Retinal pigment epithelial cell (primary cell): ENCODE results near the gene ATP5MG.

Experiments used
- DNase-seq: peaks from one replicate; pipeline ENCODE4 v3.0.0-alpha.2; 2010; ENCODE audit warnings: low read depth
- H3K4me3 ChIP-seq: 2 replicates; pipeline ENCODE4 v1.5.1; 2011; ENCODE audit warnings: mild to moderate bottlenecking, low read length, control low read depth, moderate library complexity
- TF ChIP-seq, protein P1 (sequence below): conservative IDR thresholded peaks from 2 replicates; pipeline ENCODE4 v1.5.1; 2011; ENCODE audit warnings: low read depth, low read length, control low read depth, inconsistent platforms

Gene ATP5MG

GRCh38 chr11:118370774-118371173, 30.6 kb upstream of the ATP5MG start:
- no peak for DNase-seq
- TF ChIP-seq, protein P1, sequence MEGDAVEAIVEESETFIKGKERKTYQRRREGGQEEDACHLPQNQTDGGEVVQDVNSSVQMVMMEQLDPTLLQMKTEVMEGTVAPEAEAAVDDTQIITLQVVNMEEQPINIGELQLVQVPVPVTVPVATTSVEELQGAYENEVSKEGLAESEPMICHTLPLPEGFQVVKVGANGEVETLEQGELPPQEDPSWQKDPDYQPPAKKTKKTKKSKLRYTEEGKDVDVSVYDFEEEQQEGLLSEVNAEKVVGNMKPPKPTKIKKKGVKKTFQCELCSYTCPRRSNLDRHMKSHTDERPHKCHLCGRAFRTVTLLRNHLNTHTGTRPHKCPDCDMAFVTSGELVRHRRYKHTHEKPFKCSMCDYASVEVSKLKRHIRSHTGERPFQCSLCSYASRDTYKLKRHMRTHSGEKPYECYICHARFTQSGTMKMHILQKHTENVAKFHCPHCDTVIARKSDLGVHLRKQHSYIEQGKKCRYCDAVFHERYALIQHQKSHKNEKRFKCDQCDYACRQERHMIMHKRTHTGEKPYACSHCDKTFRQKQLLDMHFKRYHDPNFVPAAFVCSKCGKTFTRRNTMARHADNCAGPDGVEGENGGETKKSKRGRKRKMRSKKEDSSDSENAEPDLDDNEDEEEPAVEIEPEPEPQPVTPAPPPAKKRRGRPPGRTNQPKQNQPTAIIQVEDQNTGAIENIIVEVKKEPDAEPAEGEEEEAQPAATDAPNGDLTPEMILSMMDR = no peak
- H3K4me3 ChIP-seq = no peak overlapping the region

DNA sequence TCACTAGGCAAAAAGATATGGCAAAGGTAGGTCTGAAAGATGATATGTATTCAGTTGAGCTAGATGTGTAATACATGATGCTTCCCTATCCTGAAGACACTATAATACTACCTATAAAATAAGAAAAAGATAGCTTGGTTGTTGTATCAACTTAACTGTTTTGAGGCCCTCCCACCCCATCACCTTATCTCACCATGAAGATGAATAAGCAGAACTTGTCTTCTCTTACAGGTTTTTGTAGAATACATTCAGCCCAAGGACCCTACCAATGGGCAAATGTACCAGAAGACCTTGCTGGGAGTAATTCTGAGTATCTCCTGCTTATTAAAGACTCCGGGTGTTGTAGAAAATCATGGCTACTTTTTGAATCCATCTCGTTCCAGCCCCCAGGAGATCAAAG, 28.1 kb upstream of the ATP5MG start:
- no peak for DNase-seq
- TF ChIP-seq, protein P1 = no peak
- no peak overlapping the region for H3K4me3 ChIP-seq

GRCh38 chr11:118373871-118374270, 27.5 kb upstream of the ATP5MG start:
- no peak overlapping the region for H3K4me3 ChIP-seq
- no peak for DNase-seq
- TF ChIP-seq, protein P1 = no peak

DNA sequence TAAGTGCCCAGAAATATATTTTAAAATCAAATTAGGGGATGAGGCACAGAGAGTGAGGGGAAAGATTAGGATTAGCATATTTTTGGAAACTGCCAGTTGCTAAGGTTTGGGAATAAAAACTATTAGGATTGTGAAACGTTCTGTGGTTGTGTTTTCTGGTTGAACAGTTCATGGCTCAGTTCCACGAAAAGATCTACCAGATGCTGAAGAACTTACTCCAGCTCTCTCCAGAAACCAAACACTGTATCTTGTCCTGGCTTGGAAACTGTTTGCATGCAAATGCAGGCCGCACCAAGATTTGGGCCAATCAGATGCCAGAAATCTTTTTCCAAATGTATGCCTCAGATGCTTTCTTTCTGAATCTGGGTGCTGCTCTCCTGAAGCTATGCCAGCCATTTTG, 26.7 kb upstream of the ATP5MG start:
- TF ChIP-seq, protein P1 = no peak
- H3K4me3 ChIP-seq = no peak overlapping the region
- no peak for DNase-seq

DNA sequence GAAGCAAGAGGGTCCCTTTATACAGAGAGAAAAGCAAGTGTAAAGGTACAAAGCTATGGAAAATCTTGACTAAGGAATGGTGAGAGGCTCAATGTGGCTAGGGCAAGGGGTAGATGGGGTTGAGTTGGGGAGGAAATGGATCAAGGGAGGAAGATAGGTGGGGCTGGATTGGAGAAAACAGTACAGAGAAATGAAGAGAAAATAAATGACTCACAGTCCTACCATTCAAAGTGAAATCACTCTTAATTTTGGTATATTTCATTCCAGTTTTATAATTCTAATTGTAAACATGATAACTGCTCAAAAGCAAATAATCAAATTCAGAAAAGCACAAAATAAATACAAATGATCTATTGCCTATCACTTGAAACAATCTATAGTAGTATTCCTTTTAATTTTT, 25.4 kb upstream of the ATP5MG start:
- TF ChIP-seq, protein P1 = no peak
- no peak for DNase-seq
- H3K4me3 ChIP-seq = no peak overlapping the region

GRCh38 chr11:118379497-118379896, 21.9 kb upstream of the ATP5MG start:
- no peak overlapping the region for H3K4me3 ChIP-seq
- TF ChIP-seq, protein P1 = no peak
- no peak for DNase-seq

DNA sequence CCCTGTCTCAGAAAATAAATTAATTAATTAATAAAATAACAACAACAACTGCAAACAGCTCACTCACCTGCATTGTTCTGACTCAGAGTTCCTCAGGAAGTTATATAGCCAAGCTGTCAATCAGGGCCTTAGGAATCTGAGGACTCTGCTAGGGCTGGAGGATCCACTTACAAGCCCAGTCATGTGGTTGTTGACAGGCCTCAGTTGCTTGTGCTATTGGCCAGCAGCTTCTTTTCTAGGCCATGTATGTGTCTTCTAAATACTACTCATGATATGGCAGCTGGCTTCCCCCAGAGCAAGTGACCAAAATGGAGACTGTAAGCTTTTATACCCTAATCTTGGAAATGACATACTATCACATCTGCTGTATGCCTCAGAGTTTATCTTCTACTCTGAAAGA, 20.8 kb upstream of the ATP5MG start:
- TF ChIP-seq, protein P1 = no peak
- DNase-seq = no peak

More for the DNA sequence above, 20.8 kb upstream of the ATP5MG start:
- H3K4me3 ChIP-seq = no peak overlapping the region
